Left kidney (tissue), 2 donors: ENCODE data around the gene ALKBH3. TPM values are rescaled to one million over a fixed set of nuclear protein-coding genes. Genes with fewer than 3 reads are reported as not detected.

Experiments used
- DNase-seq: peaks from one replicate; pipeline ENCODE4 v3.0.0-alpha.2; 2013
- polyA plus RNA-seq: library from polyadenylated mRNA; unstranded; fragments of 120-200 nt; gene quantifications from one replicate; pipeline ENCODE4 v1.2.1, GENCODE V29; 2013; ENCODE audit not compliant: insufficient read length

Gene ALKBH3
- polyA plus RNA-seq, 1 donor = 34.2 TPM

GRCh38 chr11:43892851-43893250 lies 12.2 kb downstream of the ALKBH3 start:
- DNase-seq = no peak

- no peak for DNase-seq
Observed at GRCh38 chr11:43894546-43894945, 13.9 kb downstream of the ALKBH3 start.

- no peak for DNase-seq
Observed at GRCh38 chr11:43895601-43896000, 15.0 kb downstream of the ALKBH3 start.

GRCh38 chr11:43898574-43898973 lies 17.9 kb downstream of the ALKBH3 start:
- DNase-seq = no peak

- DNase-seq = no peak
Observed at GRCh38 chr11:43899094-43899493, 18.5 kb downstream of the ALKBH3 start.

GRCh38 chr11:43901551-43901950 lies 20.9 kb downstream of the ALKBH3 start:
- DNase-seq = no peak

- no peak for DNase-seq
Observed at GRCh38 chr11:43903078-43903477, 22.4 kb downstream of the ALKBH3 start.

- DNase-seq = no peak
Observed at GRCh38 chr11:43903969-43904368, 23.3 kb downstream of the ALKBH3 start.

GRCh38 chr11:43904742-43905535 lies 24.3 kb downstream of the ALKBH3 start:
- no peak for DNase-seq

GRCh38 chr11:43905813-43906241 lies 25.2 kb downstream of the ALKBH3 start:
- DNase-seq = peak; percentile 79

GRCh38 chr11:43907028-43907975 lies 26.7 kb downstream of the ALKBH3 start:
- DNase-seq = no peak

GRCh38 chr11:43908191-43908590 lies 27.6 kb downstream of the ALKBH3 start:
- no peak for DNase-seq

- no peak for DNase-seq
Observed at GRCh38 chr11:43908683-43909082, 28.1 kb downstream of the ALKBH3 start.

GRCh38 chr11:43913829-43914380 lies 33.3 kb downstream of the ALKBH3 start:
- DNase-seq = no peak

- DNase-seq = no peak
Observed at GRCh38 chr11:43914466-43914865, 33.8 kb downstream of the ALKBH3 start.

- no peak for DNase-seq
Observed at GRCh38 chr11:43916621-43917020, 36.0 kb downstream of the ALKBH3 start.

GRCh38 chr11:43917851-43918250 lies 37.2 kb downstream of the ALKBH3 start:
- no peak for DNase-seq

- no peak for DNase-seq
Observed at GRCh38 chr11:43918662-43919061, 38.0 kb downstream of the ALKBH3 start.

GRCh38 chr11:43919852-43920597 lies 39.4 kb downstream of the ALKBH3 start:
- DNase-seq = no peak

GRCh38 chr11:43920598-43921419 lies 40.2 kb downstream of the ALKBH3 start:
- DNase-seq = no peak
